ENCODE data around the gene UBE2D1. TPM values are rescaled to one million over a fixed set of nuclear protein-coding genes. Genes with fewer than 3 reads are reported as not detected.
"Not testable (repeated sequence)": the region's sequence is repeated elsewhere in the genome, so short reads cannot be mapped to it uniquely, and the experiment has no call there.

The UBE2D1 gene
- total RNA-seq, 2 experiments from 2014 or later = 15.8 to 16.8 TPM

DNA sequence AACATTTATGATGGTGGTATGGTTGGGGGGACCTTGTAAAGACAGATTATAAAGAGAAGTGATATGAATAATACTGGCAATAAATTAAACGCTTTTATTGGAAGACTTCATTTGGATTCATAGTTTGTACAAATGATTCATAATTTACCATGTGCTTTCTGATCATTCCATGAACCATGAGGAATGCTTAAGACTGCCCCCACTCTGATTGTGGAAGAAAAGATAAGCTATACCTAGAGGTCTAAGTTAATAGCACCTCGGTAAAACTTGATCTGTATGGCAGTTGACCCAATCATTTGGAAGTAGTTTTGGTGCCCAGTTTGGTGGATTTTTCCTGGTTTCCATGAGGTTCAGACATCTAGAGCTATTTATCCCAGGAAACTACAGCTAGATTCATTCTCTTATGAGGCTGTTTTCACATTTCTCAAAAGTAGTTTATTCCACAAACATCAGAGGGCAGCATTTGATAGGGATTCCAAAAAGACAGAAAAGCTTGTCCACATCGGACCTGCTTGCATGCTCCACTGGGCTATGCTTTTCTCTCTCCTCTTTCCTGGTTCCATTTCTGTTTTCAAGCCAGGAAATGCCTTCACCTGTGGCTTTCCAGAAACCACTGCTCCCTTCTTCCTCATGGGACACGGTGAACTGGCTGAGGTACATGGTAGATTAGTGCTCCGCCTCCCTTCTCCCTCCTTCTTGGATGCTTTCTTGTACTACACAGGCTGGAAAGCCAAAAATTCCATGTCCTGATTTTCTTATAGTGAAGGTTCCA, 79.7 kb downstream of the UBE2D1 start:
- POLR2A ChIA-PET = no interaction called here

DNA sequence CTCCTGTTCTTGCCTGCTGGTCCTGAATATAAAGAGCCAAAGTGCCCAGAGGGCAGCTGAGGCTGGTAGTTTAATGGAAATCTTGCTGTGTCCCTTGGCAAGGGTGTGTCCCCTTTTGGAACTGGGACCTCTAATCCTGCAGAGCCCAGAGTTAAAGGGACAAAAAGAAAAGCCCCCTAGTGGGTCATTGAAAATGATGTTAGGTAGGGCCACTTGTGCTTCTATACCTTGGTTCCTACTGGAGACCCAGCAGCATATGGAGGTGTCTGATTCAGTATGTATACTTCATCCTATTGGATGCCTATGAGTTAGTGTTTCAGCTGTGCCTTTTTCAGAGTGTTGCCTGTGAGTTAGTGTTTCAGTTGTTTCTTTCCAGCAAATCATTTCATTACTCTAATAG, 81.0 kb downstream of the UBE2D1 start:
- ChIA-PET POLR2A (no interaction called here), CTCF (no interaction called here)

More for the DNA sequence above, 79.7 kb downstream of the UBE2D1 start:
- CTCF ChIA-PET = interaction anchor here (0.6 kb wide), 1 partner anchor 178 kb away, joined by 3 read pairs; no protein-coding TSS in a partner anchor

DNA sequence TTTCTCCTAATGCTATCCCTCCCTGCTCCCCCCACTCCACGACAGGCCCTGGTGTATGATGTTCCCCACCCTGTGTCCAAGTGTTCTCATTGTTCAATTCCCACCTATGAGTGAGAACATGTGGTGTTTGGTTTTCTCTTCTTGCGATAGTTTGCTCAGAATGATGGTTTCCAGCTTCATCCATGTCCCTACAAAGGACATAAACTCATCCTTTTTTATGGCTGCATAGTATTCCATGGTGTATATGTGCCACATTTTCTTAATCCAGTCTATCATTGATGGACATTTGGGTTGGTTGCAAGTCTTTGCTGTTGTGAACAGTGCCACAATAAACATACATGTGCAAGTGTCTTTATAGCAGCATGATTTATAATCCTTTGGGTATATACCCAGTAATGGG, 83.1 kb downstream of the UBE2D1 start:
- CTCF ChIA-PET, POLR2A ChIA-PET: not testable (repeated sequence)

Other genes with a start within 250 kb of the UBE2D1 start
- gene IPMK, start 67.1 kb upstream of the UBE2D1 start, total RNA-seq = 10 to 100 TPM; 10.6 to 11.3 TPM
- 10 to 100 TPM; 62.9 to 63.0 TPM for gene CISD1, start 65.8 kb upstream of the UBE2D1 start, total RNA-seq
- gene TFAM, start 50.4 kb downstream of the UBE2D1 start, total RNA-seq = 100 to 1,000 TPM; 133 to 135 TPM
- gene BICC1, start 177.9 kb downstream of the UBE2D1 start, total RNA-seq = not detected